GM18867 (cell line): ENCODE measurements around the gene GNAO1.

Experiments used
- ATAC-seq: cut with Tn5 transposase; IDR thresholded peaks from one replicate; pipeline ENCODE4 v1.9.1; 2021; ENCODE audit warnings: mild to moderate bottlenecking, moderate library complexity; ENCODE audit not compliant: unreplicated experiment

Gene GNAO1

DNA sequence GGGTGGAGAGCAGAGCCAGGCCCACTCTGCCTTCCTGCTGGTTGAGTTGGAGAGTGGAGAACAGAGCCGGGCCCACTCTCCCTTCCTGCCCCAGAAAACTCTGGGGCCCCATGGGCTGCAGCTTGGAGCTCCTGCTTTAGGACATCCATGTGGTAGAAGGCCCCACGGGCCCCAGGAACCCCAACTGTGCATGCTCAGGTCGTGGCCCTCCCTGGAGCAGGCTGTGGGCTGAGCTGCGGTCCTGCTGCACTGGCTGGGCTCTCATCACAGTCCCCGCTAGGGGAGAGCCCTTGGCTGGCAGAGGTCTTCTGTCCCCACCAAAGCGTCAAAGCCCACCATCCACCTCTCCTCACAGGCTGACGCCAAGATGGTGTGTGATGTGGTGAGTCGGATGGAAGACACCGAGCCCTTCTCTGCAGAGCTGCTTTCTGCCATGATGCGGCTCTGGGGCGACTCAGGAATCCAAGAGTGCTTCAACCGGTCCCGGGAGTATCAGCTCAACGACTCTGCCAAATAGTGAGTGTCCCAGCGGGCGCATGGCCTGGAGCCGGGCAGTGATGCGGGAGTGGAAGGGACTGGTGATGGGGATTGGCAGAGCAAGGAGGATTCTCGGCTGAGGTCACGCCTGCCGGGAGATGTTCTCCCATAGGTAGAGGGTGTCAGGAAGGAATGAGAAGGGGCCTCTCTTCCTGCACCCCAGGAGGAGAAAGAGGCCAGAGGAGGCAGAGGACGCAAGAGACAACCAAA is 137.2 kb downstream of the GNAO1 start:
- no peak for ATAC-seq

DNA sequence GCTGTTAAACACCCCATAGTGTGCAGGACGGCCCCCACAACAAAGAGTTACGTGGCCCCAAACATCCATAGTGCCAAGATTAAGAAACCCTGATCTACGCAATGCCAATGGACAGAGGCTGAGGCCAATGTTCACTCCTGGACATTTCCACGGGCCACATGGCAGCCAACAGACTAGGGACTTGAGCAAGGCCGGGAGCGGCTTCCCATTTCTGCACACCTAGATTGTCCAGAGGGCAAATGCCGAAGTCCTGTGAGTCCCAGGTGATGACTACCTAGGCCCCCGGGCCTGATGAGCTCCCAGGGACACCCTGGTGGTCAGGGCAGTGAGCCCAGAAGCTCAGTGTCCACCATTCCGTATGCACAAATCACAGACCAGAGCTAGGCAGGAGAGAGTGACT is 138.6 kb downstream of the GNAO1 start:
- ATAC-seq, result no peak

DNA sequence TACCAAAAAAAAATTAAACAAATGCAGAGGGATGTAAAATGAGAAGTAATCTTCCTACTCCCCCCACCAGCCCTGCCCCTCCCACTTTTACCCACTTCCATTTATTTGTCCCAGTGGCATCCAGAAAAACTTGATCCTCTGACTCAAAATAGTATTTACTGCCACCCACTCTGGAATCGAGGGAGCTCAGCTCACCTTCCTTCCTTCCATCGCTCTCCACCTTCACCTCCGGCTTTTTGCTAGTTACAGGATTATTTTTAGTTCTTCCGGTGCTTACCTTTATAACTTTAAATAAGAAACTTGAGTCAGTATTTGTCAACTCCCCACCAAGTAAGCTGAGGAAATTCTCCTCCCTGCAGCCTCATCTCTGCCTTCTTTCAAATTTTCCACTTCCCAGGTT is 139.2 kb downstream of the GNAO1 start:
- ATAC-seq, result no peak

DNA sequence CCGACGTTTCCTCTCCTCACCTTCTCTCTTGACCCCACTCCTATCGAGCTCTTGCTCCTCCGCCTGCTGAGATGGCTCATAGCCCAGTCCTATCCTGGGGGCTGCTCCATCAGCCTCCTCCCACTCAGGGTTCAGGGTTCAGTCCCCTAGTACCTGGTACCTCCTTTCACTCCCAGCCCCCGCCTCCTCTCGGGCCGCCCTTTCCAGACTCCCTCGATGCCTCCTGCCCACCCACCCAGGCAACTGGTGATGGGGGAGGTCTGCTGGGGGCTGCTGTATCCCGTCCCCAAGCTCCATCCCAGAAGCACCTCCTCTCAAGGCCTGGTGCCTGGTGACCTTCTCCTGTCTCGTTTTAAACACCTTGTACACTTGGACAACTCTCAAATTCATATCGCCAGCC is 140.1 kb downstream of the GNAO1 start:
- ATAC-seq, result no peak

DNA sequence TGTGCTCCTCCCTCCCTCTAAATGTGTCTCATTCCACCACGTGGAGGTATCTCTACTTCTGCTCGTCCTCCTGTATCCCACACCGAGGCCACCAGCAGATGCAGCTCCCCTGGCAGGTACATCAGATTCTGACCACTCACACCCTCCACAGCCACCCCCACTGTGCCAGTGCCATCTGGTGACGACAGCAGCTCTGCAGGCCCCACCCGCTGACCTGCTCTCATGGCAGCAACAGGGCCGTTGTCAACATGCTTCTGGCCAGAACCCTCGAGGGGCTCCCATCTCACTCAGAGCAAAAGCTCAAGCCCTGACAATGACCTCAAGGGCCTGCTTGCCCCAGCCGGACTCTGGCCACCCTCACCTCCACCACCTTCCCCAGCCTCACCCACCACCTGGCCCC is 140.6 kb downstream of the GNAO1 start:
- ATAC-seq, result no peak

DNA sequence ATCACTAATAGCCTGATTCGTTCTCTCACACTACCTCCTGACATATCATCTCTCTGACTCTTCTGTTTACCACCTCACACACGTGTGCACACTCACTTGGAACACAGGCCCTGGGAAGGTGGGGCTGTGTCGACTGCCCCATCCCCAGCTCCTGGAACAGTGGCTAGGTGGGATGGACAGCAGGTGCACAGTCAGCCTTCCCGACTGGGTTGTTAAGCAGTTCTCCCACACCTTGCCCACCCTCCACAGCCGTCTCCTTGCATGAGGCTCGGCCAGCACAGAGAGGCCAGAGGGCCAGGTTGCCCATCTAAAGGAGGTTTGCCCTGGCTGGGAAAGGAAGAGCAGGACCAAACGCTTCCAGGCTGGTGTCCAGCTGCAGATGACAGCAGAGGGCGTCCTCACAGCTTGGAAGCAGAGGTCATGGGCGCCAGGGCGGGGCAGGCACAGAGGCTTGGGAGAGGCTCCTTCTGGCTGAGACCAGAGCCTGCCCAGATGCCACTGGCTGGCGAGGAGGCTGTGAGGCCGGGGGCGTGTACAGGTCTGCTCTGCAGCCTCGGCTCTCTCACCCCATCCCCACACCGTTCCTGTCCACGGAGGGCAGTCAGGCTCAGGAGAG is 141.3 kb downstream of the GNAO1 start:
- no peak for ATAC-seq

DNA sequence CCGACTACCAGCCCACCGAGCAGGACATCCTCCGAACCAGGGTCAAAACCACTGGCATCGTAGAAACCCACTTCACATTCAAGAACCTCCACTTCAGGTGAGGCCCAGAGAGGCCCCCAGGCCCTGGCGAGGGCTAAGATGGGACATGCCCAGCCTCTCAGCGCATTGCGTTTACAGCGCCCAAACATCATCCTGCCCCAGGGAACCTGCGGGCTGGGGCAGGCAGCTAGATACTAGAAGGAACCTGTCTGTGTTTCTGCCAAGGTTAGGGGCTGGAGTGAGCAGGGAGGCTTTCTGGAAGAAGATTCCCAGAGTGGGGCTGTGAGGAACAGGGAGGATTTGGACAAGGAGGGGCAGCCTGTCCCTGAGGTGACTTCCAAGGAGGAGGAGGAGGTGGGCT is 143.5 kb downstream of the GNAO1 start:
- ATAC-seq, result no peak

DNA sequence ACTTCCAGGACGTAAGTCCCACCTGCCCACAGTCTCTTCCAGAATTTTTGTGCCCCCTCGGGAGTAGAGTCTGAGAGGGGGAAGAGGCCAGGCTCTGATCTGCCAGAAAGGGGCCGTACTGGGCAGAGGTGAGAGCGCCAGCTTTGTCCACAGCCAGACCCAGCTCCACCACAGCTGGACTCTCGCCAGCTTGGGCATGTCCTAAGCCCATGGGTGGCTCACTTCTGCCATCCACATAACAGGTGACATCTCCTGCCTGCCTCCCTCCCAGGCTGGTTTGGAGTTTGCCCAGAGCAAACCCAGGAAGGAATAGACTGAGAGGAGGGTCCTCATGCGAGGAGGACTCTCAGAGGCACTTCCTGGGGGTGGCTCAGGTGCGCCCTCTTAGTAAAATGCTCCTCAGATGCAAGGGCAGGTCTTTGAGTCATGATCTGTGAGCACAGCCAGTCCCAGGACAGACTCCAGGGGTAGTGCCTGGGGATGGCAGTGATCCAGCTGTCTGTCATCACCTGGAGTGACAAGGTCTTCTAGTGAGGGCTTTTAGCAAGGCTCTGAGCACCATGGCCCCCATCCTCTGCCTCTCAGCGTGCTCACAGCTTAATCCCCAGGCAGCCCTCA is 144.9 kb downstream of the GNAO1 start:
- ATAC-seq, result no peak

DNA sequence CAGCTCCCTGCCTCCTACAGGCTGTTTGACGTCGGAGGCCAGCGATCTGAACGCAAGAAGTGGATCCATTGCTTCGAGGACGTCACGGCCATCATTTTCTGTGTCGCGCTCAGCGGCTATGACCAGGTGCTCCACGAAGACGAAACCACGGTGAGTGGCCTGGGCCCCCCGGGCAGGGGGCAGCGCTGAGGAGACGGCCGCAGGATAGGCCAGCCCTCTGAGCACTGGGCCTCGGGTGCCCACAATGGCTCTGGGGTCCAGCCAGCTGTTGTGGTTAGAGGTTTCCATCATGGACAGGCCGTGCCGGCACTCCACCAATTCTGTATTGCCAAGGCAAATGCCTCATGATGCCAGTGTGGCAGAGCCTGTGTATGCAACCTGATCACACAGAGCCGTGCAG is 145.4 kb downstream of the GNAO1 start:
- no peak for ATAC-seq

DNA sequence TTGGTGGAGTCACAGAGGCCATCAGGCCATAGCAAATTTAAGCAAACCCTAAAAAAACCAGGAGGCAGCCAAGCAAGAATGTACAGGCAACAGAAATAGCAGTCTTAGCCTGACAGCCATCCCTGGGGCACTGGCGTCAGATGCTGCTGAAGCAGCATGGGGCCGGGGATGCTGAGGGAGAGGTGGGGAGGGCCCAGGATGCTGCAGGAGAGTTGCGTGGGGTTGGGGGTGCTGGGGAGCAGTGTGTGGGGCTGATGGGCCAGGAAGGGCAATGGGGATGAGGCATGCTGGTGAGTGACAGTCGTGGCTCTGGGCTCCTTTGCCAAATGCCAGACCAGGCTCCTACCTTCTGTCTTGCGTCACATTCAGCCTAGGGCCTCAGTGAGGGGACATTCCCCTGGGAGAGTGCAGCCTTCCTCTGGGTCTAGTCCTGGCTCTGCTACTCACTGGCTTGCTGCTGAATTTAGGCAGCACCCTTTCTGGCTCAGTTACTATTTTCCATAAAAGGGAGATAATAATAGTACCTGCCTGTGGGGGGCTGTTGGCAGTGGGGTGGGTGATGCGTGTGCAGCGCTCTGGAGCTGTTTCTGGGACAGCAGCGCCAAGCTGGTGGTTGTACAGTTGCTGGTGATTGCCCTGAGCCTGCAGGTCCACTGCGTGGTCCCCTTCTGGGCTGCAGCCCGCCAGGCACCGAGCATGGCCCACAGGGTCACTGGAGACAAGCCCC is 146.0 kb downstream of the GNAO1 start:
- no peak for ATAC-seq

DNA sequence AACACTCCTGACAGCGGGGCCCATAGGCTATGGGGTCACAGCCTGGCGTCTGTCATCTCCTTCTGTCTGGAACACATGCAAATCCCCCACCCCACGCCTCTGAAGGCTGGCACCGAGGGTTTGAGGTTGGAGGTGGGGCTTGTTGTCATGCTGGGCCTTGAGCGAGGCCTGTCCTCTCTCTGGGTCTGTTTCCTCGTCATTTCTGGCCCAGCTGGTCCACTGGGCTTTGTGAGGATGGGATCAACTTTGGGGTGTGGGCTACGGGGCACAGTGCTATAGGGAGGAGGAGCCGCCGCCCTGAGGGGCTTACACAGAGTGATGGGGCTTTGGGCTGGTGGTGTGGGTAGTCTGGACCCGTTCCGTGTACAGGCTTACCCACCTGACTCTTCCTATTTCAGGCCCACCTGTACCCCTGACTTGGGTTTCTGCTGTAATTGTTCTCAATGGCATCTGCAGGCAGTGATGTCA is 146.6 kb downstream of the GNAO1 start:
- ATAC-seq, result no peak

DNA sequence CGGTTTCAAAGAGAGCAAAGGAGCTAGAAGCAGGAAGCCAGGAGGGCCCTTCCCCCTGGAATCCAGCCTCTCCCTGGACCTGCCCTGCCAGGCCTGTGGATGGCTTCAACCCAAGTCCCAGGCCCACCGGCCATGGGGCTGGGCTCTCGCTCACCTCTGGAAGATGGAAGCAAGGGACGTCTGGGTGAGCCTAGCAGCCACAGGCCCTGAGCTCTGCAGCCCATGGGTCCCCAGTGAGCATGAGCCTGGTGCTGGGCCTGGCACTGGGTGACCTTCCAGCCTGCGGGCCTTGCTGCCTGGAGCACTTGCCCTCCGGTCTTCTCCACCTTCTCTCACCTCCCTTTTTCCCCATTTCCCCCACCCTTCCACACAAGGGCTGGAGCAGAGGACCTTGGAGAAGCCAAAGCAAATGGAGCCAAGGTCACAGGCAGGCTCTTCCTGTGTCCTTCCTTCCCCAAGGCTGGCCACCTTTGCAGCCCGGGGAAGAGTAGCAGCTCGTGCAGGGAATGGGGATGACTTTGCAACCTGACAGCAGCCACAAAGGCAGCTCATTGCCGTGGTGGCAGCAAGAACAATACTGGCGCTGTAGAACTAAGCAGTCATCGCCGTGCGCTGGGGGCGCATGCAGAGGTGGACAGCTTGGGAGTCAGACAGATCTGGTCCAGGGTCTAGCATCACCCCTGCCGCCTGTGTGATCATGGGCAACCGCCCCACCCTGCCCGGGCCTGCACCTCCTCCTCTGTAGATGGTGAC is 147.5 kb downstream of the GNAO1 start:
- no peak for ATAC-seq

DNA sequence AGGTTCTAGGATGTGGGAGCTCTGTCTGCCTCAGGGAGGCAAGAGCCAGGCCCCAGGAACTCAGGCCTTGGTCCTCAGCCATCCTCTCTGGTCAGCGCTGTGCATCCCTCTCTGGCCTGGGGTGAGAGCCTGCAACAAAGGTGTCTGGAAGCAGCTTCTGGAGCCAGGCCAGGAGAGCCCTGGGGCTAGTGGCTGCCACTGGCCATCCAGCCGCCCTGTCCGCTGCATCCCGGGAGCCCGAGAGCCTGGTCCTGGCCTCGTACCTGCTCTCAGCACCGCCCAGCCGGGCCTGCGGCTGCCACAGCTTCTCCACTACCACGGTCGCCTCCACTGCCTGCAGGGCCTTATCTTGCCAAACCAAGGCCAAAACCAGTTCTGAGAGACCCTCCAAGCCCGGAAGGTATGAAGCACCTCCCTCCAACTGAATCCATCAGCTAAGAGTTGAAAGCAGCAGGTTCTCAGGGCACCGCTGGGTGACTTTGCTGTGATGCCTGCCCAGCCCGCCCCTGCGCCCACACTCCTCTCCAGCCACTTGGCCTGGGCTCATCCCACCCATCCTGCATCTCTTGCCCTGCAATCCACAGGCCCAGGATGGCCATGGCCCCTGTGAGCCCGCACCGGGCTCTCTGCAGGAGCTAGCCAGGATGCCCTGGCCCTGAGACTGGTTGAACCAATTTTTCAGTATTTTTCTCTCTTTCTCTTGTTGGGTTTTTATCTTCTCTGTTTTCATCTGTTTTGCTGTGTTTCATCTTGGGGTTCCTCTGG is 148.3 kb downstream of the GNAO1 start:
- no peak for ATAC-seq

DNA sequence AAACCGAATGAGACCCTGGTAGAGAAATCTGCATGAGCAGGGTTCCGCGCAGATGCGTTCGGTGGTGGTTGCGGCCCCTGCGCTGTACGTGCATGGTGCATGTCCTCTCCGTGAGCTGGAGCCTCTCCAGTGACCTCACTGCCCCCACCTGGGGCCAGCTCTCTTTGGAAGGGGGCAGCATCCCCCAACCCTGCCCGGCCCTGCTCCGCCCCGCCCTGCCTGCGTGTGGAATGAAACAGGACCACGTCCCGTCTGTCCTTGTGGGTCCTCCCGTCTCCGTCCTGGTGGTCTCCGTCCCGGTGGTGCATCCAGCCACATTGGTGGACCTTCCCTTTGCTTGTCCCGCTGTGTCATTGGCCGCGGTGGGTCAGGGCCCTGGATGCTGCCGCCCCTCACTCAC is 149.1 kb downstream of the GNAO1 start:
- ATAC-seq, result no peak

DNA sequence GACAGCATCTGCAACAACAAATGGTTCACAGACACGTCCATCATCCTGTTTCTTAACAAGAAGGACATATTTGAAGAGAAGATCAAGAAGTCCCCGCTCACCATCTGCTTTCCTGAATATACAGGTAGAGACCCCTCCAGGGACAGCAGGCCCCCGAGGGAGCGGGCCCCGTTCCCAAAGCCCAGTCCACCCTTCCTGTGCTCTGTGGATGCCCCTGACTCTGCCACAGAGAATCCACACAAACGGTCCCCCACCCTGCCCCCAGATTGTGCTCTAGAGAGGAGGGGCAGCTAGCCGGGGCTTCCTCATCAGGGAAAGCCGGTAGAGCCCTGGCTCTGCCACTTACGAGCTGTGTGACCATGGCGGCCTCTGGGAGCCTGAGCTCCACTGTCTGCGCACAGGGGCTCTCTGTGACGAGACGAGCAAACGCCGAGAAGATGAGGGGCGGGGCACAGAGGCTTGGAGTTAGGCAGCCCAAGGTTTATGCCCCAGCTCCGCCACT is 149.6 kb downstream of the GNAO1 start:
- no peak for ATAC-seq

DNA sequence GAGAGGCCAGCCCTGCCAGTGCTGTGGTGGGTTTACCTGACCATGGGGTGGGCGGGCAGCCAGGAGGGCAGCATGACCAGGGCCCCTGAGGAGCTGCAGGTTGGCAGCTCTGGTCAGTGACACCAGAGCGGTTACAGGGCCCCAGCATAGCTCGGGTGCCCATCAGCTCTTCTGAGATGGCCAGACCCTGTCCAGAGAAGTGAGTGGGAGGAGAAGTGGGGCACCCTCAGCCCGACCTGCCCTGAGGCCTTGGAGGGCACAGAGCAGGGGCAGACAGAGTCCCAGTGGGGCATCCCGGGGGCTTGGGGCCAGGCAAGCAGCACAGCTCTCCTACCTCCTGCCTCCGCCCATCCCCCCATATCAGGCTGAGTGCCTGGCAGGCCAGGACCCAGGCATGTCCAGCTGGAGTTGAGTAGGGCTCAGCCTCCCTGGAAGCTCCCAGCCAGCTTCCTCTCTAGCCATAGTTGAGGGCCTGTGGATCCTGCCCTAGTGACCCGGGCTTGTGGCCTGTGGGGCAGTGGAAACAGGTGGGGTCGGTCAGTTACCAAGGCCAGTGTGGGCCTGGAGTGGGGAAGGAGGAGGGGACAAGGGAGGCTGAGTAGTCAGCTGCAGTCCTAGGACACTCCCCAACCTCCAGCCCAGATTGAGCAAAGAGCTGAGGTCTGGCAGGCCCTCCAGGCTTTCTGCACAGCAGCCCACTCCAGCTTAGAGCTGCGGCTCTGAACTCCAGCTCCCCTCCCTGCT is 150.5 kb downstream of the GNAO1 start:
- ATAC-seq, result no peak

DNA sequence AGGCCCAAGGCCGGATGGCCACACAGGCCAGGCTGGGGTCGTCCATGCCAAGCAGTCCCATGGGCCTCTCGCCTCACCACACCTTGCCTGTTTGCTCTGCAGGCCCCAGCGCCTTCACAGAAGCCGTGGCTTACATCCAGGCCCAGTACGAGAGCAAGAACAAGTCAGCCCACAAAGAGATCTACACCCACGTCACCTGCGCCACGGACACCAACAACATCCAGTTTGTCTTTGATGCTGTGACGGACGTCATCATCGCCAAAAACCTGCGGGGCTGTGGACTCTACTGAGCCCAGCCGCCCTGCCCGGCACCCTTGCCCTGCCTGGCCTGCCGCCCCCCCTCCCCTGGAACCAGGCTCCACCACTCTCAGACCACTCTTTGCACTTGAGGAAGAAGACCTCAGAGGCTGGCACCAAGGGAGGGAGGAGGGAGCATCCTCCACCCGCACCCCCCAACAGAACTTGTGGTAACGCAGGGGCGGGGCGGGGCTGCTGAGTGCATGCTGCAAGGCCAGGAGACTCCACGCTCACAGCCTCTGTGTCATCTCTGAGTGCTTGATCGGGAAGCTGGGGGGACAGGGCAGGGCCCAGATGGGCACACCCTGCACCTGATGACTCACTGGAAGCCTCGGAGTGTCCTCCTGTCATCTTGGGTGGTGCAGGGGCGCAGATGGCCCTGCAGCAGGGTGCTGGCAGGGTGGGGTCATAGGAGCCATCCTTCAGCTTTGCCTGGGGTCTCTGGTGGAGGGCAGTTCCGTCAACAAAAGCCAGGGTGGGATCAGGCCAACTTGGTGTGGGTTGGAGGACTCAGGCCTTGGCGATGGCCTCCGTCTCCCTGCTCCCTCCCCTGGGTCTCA is 152.6 kb downstream of the GNAO1 start:
- ATAC-seq, result no peak
